Activated CD4-positive, alpha-beta T cell treated with anti-CD3 and anti-CD28 coated beads, Interleukin-2, amount 50 U/mL, for 48 hours (primary cell): ENCODE measurements around the gene CCDC171.

Experiments used
- DNase-seq, 2 experiments: peaks; one replicate each; pipeline ENCODE4 v3.0.0-alpha.2; 2020

CCDC171 gene

DNA sequence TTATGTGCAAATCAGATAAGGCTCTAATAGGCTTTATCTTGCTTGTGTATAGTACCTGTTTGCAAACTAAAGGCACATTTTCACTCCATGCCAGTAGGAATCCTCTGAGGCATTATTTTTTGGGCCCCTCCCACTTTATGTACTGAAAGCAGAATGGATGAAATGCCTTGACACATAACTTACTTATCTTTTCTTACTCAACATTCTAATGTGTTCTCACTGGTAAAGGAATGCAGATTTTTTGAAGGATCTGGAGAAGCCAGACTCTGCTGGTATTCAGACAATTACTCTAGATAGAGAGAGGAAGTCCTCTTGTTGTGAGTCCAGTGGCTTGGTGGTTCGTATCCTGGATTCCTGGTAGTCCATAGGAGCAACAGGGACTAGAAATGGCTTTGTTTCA, 336.7 kb downstream of the CCDC171 start:
- no peak for DNase-seq

- DNase-seq: no peak
These were observed 348.7 kb downstream of the CCDC171 start for GRCh38 chr9:15901572-15901971.

GRCh38 chr9:15909297-15909696, 356.5 kb downstream of the CCDC171 start:
- DNase-seq: no peak

GRCh38 chr9:15915711-15916110, 362.9 kb downstream of the CCDC171 start:
- DNase-seq: no peak

DNA sequence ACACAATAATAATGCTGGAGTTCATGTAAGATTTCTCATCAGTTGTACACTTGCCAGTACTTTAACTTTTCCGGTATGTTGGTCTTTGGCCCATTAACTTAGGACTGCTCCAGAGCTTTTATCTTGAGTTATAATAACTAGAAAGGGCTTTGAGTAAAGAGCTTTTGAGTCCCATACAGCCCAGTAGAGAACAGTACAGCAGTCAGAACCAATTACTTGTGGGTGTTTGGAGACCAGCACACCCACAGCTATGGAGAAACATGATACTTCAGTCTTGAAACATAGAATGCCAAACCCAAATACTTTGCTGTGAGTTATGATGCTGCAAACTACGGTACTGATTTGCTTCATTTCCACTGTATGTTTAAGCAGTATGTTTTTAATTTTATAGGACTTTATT, 374.3 kb downstream of the CCDC171 start:
- DNase-seq: no peak

- no peak for DNase-seq
These were observed 382.9 kb downstream of the CCDC171 start for GRCh38 chr9:15935661-15936305.

GRCh38 chr9:15936306-15936921, 383.6 kb downstream of the CCDC171 start:
- DNase-seq: no peak

DNA sequence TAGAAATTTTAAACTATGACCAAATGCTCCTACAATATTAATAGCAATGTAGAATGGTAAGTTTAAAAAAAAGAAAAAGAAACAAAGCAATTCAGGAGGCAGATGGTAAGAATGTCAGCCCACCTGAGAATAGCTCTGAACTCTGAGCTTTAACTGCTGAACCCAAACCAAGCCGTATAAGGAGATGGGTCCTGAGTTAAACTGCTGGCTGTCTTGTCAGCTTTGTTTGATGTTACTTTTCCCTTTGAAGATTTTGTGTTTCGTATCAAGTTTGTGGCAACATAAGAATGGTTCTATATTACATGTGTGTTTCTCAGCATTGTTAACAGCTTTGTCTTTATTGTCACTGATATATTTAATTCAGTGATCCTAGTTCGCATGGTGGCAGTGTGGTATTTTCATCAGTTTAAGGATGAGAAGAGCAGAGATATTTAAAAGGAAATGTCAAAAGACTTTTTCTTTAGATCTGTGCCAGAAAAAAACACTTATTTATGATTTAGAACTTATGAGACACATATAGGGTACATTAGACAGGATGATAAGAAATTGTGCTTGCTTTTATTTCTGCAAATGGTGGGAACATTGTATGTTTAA, 390.1 kb downstream of the CCDC171 start:
- no peak for DNase-seq

- no peak for DNase-seq
These were observed 391.5 kb downstream of the CCDC171 start for GRCh38 chr9:15944341-15944740.

DNA sequence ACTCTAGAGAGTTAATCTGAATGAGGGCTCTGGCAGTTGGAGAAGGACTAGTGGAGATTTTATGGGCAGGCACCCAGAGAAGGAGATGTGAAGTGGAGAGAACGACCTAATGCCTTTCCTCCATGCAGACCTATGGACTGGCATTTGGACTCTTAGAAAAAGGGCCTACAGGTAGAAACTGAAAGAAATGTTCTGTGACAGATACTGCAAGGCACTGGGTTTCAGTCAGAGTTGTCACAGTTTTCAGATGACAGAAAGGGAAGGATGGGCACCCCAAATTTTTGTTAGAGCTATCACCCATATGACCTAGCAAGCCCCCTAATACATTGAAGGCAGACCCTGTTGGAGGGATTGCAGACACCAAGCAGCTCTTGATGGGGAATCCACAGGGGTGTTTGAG, 406.8 kb downstream of the CCDC171 start:
- no peak for DNase-seq

GRCh38 chr9:15961217-15961616, 408.4 kb downstream of the CCDC171 start:
- DNase-seq: no peak

DNA sequence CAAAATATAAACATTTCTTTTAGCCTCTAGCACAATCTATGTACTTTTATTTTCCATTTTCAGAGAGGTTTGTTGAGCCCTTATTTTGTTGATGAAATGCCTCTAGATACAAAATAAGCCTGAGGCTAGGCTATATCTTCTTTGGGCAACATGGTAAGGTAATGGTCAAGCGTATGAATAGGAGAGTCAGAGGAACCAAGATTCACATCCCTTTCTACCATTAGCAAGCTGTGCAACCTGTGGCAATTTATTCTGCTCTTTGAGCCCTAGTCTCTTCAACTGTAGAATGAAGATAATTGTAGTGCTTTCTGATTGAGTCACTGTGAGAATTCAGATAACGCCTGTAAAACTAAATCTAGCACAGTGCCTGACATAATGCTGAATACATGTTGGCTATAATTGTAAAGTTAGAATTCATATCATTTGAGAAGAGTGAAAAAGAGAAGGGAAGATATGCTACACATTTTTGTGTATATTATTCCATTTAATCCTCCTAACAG, 412.5 kb downstream of the CCDC171 start:
- DNase-seq: no peak

DNA sequence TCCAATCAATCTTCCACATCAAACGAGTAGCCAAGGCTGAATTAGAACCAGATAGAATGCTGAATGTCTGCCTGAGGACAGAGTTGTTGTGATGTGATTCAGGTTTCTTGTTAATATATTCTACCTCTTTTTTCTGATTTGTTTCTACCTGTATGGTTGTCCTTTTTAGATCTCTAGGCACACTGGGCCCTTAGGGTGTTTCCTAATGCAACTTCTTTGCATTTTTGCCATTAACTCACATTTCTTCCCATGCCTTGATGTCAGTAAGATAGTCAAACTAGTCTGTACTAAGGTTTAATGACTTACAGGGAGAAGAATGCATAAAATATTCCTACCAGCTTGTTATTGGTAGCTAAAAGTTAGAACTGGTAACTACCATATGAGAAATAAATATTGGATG, 413.6 kb downstream of the CCDC171 start:
- no peak for DNase-seq

GRCh38 chr9:15967068-15967467, 414.2 kb downstream of the CCDC171 start:
- no peak for DNase-seq

DNA sequence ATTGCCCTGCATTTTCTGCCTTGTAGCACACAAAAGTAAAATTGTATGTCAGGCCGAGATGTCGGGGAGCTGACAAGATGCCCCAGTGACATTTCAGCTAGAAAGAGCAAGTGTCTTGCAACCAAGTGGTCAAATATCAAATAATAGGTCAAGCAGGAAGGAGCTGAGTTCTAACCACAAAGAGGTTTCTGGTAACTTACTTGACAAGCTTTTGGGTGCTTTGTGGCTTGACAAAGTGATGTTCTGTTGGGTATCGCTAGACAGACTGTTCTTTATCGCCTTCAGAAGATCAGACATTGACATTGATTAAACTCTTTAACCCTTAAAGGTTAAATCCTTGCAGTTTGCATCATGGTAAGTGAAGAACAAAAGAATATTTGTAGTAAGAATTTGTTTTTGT, 419.9 kb downstream of the CCDC171 start:
- no peak for DNase-seq

DNA sequence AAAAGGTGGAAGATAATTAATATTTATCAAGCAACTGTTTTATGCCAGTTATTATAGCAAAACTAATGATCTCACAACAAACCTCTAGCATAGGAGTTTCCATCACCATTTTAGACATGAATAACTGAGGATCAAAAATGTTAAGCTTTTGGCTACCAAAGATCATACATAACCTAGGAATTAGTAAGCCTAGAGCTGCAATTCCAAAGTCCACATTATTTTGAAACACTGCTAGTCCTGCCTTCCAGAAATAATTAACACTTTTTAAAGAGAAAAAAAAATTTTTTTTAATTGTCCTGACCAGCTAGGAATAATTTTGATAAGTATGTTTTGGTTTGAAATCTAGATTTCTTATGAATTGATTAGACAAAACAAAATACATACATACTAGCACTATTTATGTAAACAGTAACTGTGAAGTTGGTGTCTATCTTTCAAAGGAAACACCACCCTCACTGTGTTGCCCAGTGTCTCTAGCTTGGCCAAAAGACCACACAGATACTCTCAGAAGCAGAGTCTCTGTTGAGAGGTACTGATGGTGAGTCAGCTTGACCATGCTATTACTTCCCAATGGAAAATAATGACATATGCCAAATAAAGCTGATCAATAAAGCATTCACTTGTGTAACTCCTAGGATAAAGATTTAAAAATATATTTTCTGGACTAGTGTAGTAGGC, 422.4 kb downstream of the CCDC171 start:
- DNase-seq: no peak

- no peak for DNase-seq
These were observed 424.6 kb downstream of the CCDC171 start for GRCh38 chr9:15977438-15977837.

- no peak for DNase-seq
These were observed 429.3 kb downstream of the CCDC171 start for GRCh38 chr9:15982182-15982581.

DNA sequence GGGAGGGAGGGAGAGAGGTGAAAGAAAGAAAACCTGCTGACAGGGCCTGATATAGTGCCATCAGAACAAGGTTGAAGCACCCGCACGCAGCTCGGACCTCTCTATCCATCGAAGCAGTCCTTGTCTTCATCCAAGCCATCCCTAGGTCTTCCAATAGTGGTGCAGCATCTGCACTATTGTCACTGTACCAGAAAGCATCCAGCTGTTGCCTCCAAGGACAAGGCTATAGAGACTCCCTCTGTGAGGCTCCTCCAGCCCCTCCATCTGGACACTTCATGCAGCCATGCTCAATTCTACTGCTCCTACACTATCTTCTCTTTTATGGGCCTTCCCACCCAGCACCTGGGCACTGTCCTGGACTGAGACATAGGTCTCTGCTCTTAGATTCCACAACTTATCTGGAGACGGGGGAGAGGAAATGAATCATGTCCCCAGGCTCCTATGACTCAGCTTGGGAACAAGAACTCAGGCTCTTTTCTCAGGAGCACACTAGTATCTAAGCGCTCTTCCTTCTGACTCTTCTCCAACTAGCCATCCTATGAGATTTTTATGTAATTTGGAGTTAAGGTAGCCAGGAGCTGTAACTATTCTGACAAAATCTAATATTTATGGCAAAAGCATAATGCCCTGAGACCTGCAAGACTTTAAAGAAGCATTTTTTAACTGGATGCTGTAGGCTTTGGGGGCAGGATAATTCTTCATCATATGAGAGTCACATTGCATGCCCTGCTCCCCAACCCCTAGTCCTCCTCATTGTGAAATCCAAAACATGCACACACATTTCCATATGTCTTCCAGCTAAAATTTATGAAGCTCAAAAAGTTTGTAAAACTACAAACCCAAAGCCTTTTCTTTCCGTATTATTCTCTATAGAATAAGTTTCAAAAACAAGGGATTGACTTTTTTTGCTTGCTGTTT, 446.8 kb downstream of the CCDC171 start:
- no peak for DNase-seq

DNA sequence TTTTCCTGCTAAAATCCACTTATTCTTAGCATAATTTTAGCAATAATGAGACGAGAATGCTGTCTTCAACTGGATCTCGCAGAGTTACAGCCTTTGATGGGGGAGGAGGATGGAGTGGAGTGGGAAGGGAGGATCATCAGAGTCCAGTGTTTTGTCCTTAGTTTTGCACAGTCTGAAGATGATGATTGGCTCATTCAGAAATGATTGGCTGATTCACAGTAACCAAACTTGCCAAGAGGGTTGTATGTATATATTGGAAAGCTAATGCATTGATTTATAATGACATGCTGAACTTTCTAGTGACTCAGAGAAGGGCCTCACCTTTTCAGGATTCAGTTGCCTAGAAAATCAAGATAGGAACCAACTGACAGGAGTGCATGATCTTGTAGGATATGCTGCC, 448.0 kb downstream of the CCDC171 start:
- DNase-seq: no peak

GRCh38 chr9:16001856-16002255, 449.0 kb downstream of the CCDC171 start:
- no peak for DNase-seq

- DNase-seq: no peak
These were observed 450.0 kb downstream of the CCDC171 start for GRCh38 chr9:16002816-16003215.

GRCh38 chr9:16003785-16004184, 450.9 kb downstream of the CCDC171 start:
- no peak for DNase-seq
